HCT116 (cell line): ENCODE results near the gene LSAMP. TPM values are rescaled to one million over a fixed set of nuclear protein-coding genes. Genes with fewer than 3 reads are reported as not detected.

ENCODE experiments used
- ATAC-seq: fragments of 200-7000 bp; cut with Tn5 transposase; 2 replicates; pipeline ENCODE4 v1.9.1; 2020; ENCODE audit warnings: mild to moderate bottlenecking, moderate library complexity
- BruUV-seq: library from RNA; stranded (reverse); fragments of 400-500 nt; replicated peaks from 2 replicates; lab custom pipeline; 2021; lab: Mats Ljungman, UMichigan
- CTCF ChIA-PET: fragments of 300-600 bp; sonication (Branson Sonifier 250); formaldehyde crosslinking; loops from one replicate; lab custom pipeline; 2021; ENCODE audit warnings: antibody characterized with exemption; lab: Charles Lee
- POLR2A ChIA-PET: fragments of 300-600, 350-600 bp; sonication (Branson Sonifier 250); formaldehyde crosslinking; loops from one replicate; lab custom pipeline; 2021; ENCODE audit warnings: antibody characterized with exemption; lab: Charles Lee
- RAD21 ChIA-PET, 2 experiments: fragments of 300-600 bp; sonication (Branson Sonifier 250); formaldehyde crosslinking; loops; one replicate each; lab custom pipeline; 2023; ENCODE audit warnings: low total read pairs in 2 of 2; ENCODE audit not compliant: uncharacterized antibody in 2 of 2, unreplicated experiment in 2 of 2, low non-redundant PET in 1 of 2; lab: Charles Lee
- DNase-seq: peaks from one replicate; pipeline ENCODE4 v3.0.0-alpha.2; 2010; ENCODE audit warnings: low read depth, low spot score
- H2AFZ ChIP-seq: fragments of 200-600 bp; shearing (Covaris generic), sonication (generic); 2 replicates; pipeline ENCODE4 v1.6.1; 2017; ENCODE audit warnings: low read depth, mixed run types, mixed read lengths, antibody characterized with exemption, low read length; ENCODE audit not compliant: poor library complexity, severe bottlenecking
- H3K27ac ChIP-seq: 2 replicates; pipeline ENCODE4 v1.5.1; 2012; ENCODE audit warnings: low read depth, low read length
- H3K27me3 ChIP-seq: fragments of 200-600 bp; sonication (generic); 2 replicates; pipeline ENCODE4 v1.6.1; 2016; ENCODE audit warnings: mixed run types, low read length, mixed read lengths; ENCODE audit not compliant: insufficient read depth
- H3K36me3 ChIP-seq, 2 experiments: fragments of 200-500 bp in 1 of 2; fragments of 200-600 bp in 1 of 2; sonication (Bioruptor generic) in 1 of 2; sonication (generic) in 1 of 2; 2 replicates each; pipeline versions ENCODE4 v1.5.1 to v1.6.1; 2014 to 2016; ENCODE audit warnings: low read length in 2 of 2, inconsistent platforms in 1 of 2, mixed read lengths in 1 of 2, mixed run types in 1 of 2; ENCODE audit not compliant: insufficient read depth in 2 of 2, control insufficient read depth in 1 of 2
- H3K4me1 ChIP-seq, 2 experiments: fragments of 200-600 bp in 1 of 2; sonication (generic) in 1 of 2; 2 replicates each; pipeline versions ENCODE4 v1.5.1 to v1.6.1; 2012 to 2017; ENCODE audit warnings: low read length in 2 of 2, inconsistent platforms in 1 of 2, mild to moderate bottlenecking in 1 of 2, mixed read lengths in 1 of 2, mixed run types in 1 of 2, moderate library complexity in 1 of 2; ENCODE audit not compliant: insufficient read depth in 2 of 2, control insufficient read depth in 1 of 2
- H3K4me2 ChIP-seq: fragments of 200-600 bp; sonication (generic); 2 replicates; pipeline ENCODE4 v1.6.1; 2017; ENCODE audit warnings: mixed run types, low read length, mixed read lengths
- H3K4me3 ChIP-seq, 2 experiments: fragments of 200-600 bp in 1 of 2; sonication (generic) in 1 of 2; replicated peaks in 1 of 2; 2 replicates each; pipeline ENCODE4 v1.5.1; 2011 to 2016; ENCODE audit warnings: low read length in 2 of 2, control low read depth in 1 of 2, low read depth in 1 of 2, mild to moderate bottlenecking in 1 of 2, mixed read lengths in 1 of 2, mixed run types in 1 of 2
- H3K79me2 ChIP-seq: fragments of 200-600 bp; sonication (generic); 2 replicates; pipeline ENCODE4 v1.6.1; 2017; ENCODE audit warnings: mild to moderate bottlenecking, mixed run types, low read length, moderate library complexity, mixed read lengths; ENCODE audit not compliant: insufficient read depth
- H3K9ac ChIP-seq: fragments of 200-600 bp; sonication (generic); 2 replicates; pipeline ENCODE4 v1.6.1; 2016; ENCODE audit warnings: low read length, mixed read lengths
- H3K9me2 ChIP-seq: fragments of 200-600 bp; sonication (generic), shearing (Covaris generic); 2 replicates; pipeline ENCODE4 v1.6.1; 2017; ENCODE audit warnings: mixed run types, mild to moderate bottlenecking, moderate library complexity; ENCODE audit not compliant: insufficient read depth
- H3K9me3 ChIP-seq, 2 experiments: fragments of 200-500 bp in 1 of 2; fragments of 200-600 bp in 1 of 2; sonication (Bioruptor generic) in 1 of 2; sonication (generic) in 1 of 2; 2 replicates each; pipeline ENCODE4 v1.6.1; 2014 to 2017; ENCODE audit warnings: low read length in 2 of 2, mixed read lengths in 2 of 2, inconsistent platforms in 1 of 2, low read depth in 1 of 2, mild to moderate bottlenecking in 1 of 2, mixed run types in 1 of 2, moderate library complexity in 1 of 2; ENCODE audit not compliant: control insufficient read depth in 1 of 2, insufficient read depth in 1 of 2
- H4K20me1 ChIP-seq: fragments of 200-600 bp; sonication (generic), shearing (Covaris generic); 2 replicates; pipeline ENCODE4 v1.6.1; 2017; ENCODE audit warnings: mixed run types, mild to moderate bottlenecking, moderate library complexity; ENCODE audit not compliant: insufficient read depth
- CEBPB ChIP-seq: IDR thresholded peaks from 2 replicates; pipeline ENCODE4 v1.6.1; 2012; ENCODE audit warnings: low read depth
- ELF1 ChIP-seq: IDR thresholded peaks from 2 replicates; pipeline ENCODE4 v1.6.1; 2012; ENCODE audit warnings: low read depth, borderline replicate concordance
- EZH2phosphoT487 ChIP-seq: fragments of 200-600 bp; IDR thresholded peaks from 2 replicates; pipeline ENCODE4 v1.6.1; 2018; ENCODE audit warnings: antibody characterized with exemption, borderline replicate concordance
- POLR2A ChIP-seq: IDR thresholded peaks from 2 replicates; pipeline ENCODE4 v1.7.0; 2011; ENCODE audit warnings: borderline replicate concordance; ENCODE audit not compliant: insufficient read depth, insufficient read length; ENCODE audit errors: extremely low read depth
- RAD21 ChIP-seq: IDR thresholded peaks from 2 replicates; pipeline ENCODE4 v1.6.1; 2012; ENCODE audit warnings: low read depth, mild to moderate bottlenecking
- TCF7L2 ChIP-seq: IDR thresholded peaks from 2 replicates; pipeline ENCODE4 v1.7.0; 2011; ENCODE audit warnings: borderline replicate concordance, inconsistent platforms; ENCODE audit not compliant: insufficient read depth, insufficient read length; ENCODE audit errors: extremely low read depth
- ZFX ChIP-seq: fragments of 450-650 bp; IDR thresholded peaks from 2 replicates; pipeline ENCODE4 v1.6.1; 2017
- ZNF274 ChIP-seq: fragments of 200-500 bp; sonication (Bioruptor generic); IDR thresholded peaks from 2 replicates; pipeline ENCODE4 v1.6.1; 2014; ENCODE audit warnings: mild to moderate bottlenecking, low read depth, low read length, inconsistent platforms
- intact Hi-C: fragments of 100-400 bp; cut with micrococcal nuclease; formaldehyde crosslinking; loops from 2 replicates; pipeline ENCODE4 v1.10.0; 2022
- total RNA-seq: library from RNA; stranded (reverse); gene quantifications from one replicate; pipeline ENCODE4 v1.2.1, GENCODE V29; 2021; ENCODE audit not compliant: unreplicated experiment
- TF ChIP-seq, protein P1 (sequence below): IDR thresholded peaks from 2 replicates; pipeline ENCODE4 v1.6.1; 2012; ENCODE audit warnings: low read depth
- TF ChIP-seq, protein P2 (sequence below), 3 experiments: fragments of 200-600 bp in 1 of 3; sonication (generic) in 1 of 3; IDR thresholded peaks in 2 of 3; conservative IDR thresholded peaks in 1 of 3; 2 replicates each; pipeline ENCODE4 v1.5.1; 2012 to 2017; ENCODE audit warnings: low read depth in 2 of 3, low read length in 2 of 3, antibody characterized with exemption in 1 of 3, borderline replicate concordance in 1 of 3, control low read depth in 1 of 3, mild to moderate bottlenecking in 1 of 3, mixed read lengths in 1 of 3, mixed run types in 1 of 3, moderate library complexity in 1 of 3; ENCODE audit not compliant: insufficient read depth in 1 of 3
- TF ChIP-seq, protein P3 (sequence below): IDR thresholded peaks from 2 replicates; pipeline ENCODE4 v1.6.1; 2011; ENCODE audit warnings: mild to moderate bottlenecking, low read length, moderate library complexity; ENCODE audit not compliant: insufficient replicate concordance; ENCODE audit errors: extremely low read depth
- TF ChIP-seq, protein P4 (sequence below): IDR thresholded peaks from 2 replicates; pipeline ENCODE4 v1.6.1; 2012

LSAMP gene
- total RNA-seq, 1 experiment from 2014 or later, result 0.25 TPM

DNA sequence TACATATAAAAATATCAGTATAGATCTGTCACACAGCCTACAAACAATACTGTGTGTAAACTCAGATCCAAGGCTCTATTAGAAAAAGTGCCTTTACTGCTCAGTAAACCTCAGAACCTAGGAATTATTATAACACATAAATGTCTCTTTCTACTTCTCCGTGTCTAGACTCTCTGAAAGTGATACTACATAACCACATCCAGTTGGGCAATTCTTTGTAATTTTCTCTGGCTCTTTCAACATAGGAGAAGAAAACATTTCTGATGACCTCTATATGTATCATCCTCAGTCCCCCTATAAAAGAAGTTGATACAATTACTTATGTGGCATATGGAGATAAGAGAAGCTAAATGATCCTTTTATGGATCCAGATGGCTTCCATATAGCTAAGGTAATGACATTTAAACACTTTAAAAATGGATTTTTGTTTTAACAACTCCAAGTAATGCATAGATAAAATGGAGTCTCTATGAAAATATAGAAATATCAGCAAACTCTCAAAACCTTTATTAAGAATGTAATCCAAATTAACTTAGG lies 104.5 kb downstream of the LSAMP start (continued):
- TF ChIP-seq, protein P1, sequence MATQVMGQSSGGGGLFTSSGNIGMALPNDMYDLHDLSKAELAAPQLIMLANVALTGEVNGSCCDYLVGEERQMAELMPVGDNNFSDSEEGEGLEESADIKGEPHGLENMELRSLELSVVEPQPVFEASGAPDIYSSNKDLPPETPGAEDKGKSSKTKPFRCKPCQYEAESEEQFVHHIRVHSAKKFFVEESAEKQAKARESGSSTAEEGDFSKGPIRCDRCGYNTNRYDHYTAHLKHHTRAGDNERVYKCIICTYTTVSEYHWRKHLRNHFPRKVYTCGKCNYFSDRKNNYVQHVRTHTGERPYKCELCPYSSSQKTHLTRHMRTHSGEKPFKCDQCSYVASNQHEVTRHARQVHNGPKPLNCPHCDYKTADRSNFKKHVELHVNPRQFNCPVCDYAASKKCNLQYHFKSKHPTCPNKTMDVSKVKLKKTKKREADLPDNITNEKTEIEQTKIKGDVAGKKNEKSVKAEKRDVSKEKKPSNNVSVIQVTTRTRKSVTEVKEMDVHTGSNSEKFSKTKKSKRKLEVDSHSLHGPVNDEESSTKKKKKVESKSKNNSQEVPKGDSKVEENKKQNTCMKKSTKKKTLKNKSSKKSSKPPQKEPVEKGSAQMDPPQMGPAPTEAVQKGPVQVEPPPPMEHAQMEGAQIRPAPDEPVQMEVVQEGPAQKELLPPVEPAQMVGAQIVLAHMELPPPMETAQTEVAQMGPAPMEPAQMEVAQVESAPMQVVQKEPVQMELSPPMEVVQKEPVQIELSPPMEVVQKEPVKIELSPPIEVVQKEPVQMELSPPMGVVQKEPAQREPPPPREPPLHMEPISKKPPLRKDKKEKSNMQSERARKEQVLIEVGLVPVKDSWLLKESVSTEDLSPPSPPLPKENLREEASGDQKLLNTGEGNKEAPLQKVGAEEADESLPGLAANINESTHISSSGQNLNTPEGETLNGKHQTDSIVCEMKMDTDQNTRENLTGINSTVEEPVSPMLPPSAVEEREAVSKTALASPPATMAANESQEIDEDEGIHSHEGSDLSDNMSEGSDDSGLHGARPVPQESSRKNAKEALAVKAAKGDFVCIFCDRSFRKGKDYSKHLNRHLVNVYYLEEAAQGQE, result no peak
- TF ChIP-seq, protein P2, sequence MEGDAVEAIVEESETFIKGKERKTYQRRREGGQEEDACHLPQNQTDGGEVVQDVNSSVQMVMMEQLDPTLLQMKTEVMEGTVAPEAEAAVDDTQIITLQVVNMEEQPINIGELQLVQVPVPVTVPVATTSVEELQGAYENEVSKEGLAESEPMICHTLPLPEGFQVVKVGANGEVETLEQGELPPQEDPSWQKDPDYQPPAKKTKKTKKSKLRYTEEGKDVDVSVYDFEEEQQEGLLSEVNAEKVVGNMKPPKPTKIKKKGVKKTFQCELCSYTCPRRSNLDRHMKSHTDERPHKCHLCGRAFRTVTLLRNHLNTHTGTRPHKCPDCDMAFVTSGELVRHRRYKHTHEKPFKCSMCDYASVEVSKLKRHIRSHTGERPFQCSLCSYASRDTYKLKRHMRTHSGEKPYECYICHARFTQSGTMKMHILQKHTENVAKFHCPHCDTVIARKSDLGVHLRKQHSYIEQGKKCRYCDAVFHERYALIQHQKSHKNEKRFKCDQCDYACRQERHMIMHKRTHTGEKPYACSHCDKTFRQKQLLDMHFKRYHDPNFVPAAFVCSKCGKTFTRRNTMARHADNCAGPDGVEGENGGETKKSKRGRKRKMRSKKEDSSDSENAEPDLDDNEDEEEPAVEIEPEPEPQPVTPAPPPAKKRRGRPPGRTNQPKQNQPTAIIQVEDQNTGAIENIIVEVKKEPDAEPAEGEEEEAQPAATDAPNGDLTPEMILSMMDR (IDR thresholded peaks at IDR 0.05 in 2 of 3, conservative IDR thresholded peaks at IDR 0.05 in 1 of 3; ENCODE audit: borderline replicate concordance in 1 of 3, insufficient read depth in 1 of 3, low read depth in 2 of 3, low read length in 2 of 3), result no peak
- TF ChIP-seq TCF7L2, result no peak

DNA sequence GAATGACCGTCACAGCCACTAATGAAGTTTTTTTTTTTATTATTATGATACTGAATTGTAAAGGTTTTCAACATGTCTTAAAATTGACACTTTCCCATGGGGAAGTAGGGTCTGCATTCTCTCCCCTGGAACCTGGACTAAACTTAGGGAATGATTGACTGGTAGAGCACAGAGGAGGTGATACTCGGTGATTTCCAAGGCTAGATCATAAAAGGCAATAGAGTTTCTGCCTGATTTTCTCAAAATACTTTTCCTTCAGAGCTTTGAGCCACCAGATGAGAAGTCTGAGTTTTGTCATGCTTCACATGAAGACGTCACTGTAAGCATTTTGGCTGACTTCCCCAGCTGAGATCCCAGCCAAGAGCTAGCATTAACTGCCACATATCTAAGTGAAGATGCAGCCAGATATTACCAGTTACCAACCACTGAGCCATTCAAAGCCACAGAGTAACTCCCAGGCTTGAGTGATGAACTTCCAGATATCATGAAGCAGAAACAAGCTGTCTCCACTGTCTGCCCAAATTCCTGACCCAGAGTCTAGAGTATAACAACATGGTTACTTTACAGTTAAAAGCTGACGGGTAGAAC lies 105.8 kb downstream of the LSAMP start:
- no peaks in the 10 kb centered on the region for H3K9me3 ChIP-seq
- no peak overlapping the region for H3K4me3 ChIP-seq
- no peak for ATAC-seq
- H3K79me2 ChIP-seq, result no peaks in the 10 kb centered on the region
- no peak overlapping the region for H3K9ac ChIP-seq
- no peaks in the 10 kb centered on the region for H4K20me1 ChIP-seq
- intact Hi-C loops, result no loop called here
- H3K4me1 ChIP-seq, result no peaks in the 10 kb centered on the region
- DNase-seq, result no peak
- ChIA-PET POLR2A (no interaction called here), RAD21 (no interaction called here), CTCF (no interaction called here)
- no peak overlapping the region for H3K27ac ChIP-seq
- no peaks in the 10 kb centered on the region for H3K27me3 ChIP-seq
- H3K36me3 ChIP-seq, result no peaks in the 10 kb centered on the region
- no peak overlapping the region for H2AFZ ChIP-seq
- no peak overlapping the region for H3K4me2 ChIP-seq
- BruUV-seq, result no TSS peak
- H3K9me2 ChIP-seq, result no peaks in the 10 kb centered on the region
- TF ChIP-seq, protein P3, sequence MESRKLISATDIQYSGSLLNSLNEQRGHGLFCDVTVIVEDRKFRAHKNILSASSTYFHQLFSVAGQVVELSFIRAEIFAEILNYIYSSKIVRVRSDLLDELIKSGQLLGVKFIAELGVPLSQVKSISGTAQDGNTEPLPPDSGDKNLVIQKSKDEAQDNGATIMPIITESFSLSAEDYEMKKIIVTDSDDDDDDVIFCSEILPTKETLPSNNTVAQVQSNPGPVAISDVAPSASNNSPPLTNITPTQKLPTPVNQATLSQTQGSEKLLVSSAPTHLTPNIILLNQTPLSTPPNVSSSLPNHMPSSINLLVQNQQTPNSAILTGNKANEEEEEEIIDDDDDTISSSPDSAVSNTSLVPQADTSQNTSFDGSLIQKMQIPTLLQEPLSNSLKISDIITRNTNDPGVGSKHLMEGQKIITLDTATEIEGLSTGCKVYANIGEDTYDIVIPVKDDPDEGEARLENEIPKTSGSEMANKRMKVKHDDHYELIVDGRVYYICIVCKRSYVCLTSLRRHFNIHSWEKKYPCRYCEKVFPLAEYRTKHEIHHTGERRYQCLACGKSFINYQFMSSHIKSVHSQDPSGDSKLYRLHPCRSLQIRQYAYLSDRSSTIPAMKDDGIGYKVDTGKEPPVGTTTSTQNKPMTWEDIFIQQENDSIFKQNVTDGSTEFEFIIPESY, result no peak
- TF ChIP-seq ELF1 (no peak), ZNF274 (no peak), TCF7L2 (no peak), CEBPB (no peak), RAD21 (no peak), ZFX (no peak), EZH2phosphoT487 (no peak), POLR2A (no peak)
- TF ChIP-seq, protein P4, sequence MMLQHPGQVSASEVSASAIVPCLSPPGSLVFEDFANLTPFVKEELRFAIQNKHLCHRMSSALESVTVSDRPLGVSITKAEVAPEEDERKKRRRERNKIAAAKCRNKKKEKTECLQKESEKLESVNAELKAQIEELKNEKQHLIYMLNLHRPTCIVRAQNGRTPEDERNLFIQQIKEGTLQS, result no peak
- TF ChIP-seq, protein P2 (IDR thresholded peaks at IDR 0.05 in 2 of 3, conservative IDR thresholded peaks at IDR 0.05 in 1 of 3; ENCODE audit: borderline replicate concordance in 1 of 3, insufficient read depth in 1 of 3, low read depth in 2 of 3, low read length in 2 of 3), result no peak
